Gastroesophageal sphincter (tissue), 4 donors: ENCODE results near the gene MAP1LC3A. TPM values are rescaled to one million over a fixed set of nuclear protein-coding genes. Genes with fewer than 3 reads are reported as not detected.
"Not testable (repeated sequence)": the region's sequence is repeated elsewhere in the genome, so short reads cannot be mapped to it uniquely, and the experiment has no call there.

ENCODE experiments used
- ATAC-seq: fragments of 150-250 bp; one replicate; pipeline ENCODE4 v1.9.1; 2016; ENCODE audit warnings: mild to moderate bottlenecking, moderate library complexity
- H3K27ac ChIP-seq, 4 donors: fragments of 200-600 bp; sonication (generic) in 3 of 4; 1 replicate in 3 of 4; 2 replicates in 1 of 4; pipeline ENCODE4 v1.5.1; 2016 to 2019
- H3K27me3 ChIP-seq: fragments of 200-600 bp; sonication (generic); one replicate; pipeline ENCODE4 v1.5.1; 2019
- H3K36me3 ChIP-seq, 2 donors: fragments of 200-600 bp; sonication (generic); one replicate each; pipeline ENCODE4 v1.5.1; 2019; ENCODE audit warnings: control low read depth in 1 of 2
- H3K4me1 ChIP-seq, 3 donors: fragments of 200-600 bp; sonication (generic); 1 replicate in 2 of 3; 2 replicates in 1 of 3; pipeline ENCODE4 v1.5.1; 2016 to 2019; ENCODE audit warnings: control low read depth in 2 of 3
- H3K4me3 ChIP-seq, 2 donors: fragments of 200-600 bp; sonication (generic); one replicate each; pipeline ENCODE4 v1.5.1; 2019; ENCODE audit warnings: mild to moderate bottlenecking in 1 of 2, moderate library complexity in 1 of 2
- H3K9me3 ChIP-seq, 3 donors: fragments of 200-600 bp; sonication (generic); one replicate each; pipeline ENCODE4 v1.5.1; 2017 to 2019; ENCODE audit warnings: control low read depth in 2 of 3
- CTCF ChIP-seq, 4 experiments: fragments of 200-600 bp in 2 of 4; fragments of 450-650 bp in 2 of 4; sonication (generic) in 1 of 4; IDR thresholded peaks; one replicate each; pipeline ENCODE4 v1.5.1; 2017 to 2019; ENCODE audit warnings: antibody characterized with exemption in 4 of 4, mild to moderate bottlenecking in 2 of 4, moderate library complexity in 2 of 4
- EP300 ChIP-seq: sonication (generic); formaldehyde crosslinking; IDR thresholded peaks from one replicate; pipeline ENCODE4 v1.6.1; 2017; ENCODE audit warnings: antibody characterized with exemption, mild to moderate bottlenecking
- POLR2A ChIP-seq, 2 donors: fragments of 450-650 bp; IDR thresholded peaks; one replicate each; pipeline ENCODE4 v1.6.1; 2017; ENCODE audit warnings: antibody characterized with exemption in 2 of 2, mild to moderate bottlenecking in 2 of 2, moderate library complexity in 1 of 2
- POLR2AphosphoS5 ChIP-seq: sonication (generic); formaldehyde crosslinking; IDR thresholded peaks from one replicate; pipeline ENCODE4 v1.6.1; 2017; ENCODE audit warnings: antibody characterized with exemption
- WGBS, 2 donors: methylation state at CpG; one replicate each; pipeline ENCODE4 v1.1.5; 2018; ENCODE audit warnings: low coverage in 1 of 2; 5-methylcytosine and 5-hydroxymethylcytosine counted together
- total RNA-seq, 4 donors: library from RNA; depleted of rRNA; stranded (reverse); fragments of >200 nt; gene quantifications; one replicate each; pipeline ENCODE4 v1.1.0, GENCODE V29; 2016

The MAP1LC3A gene
- 100 to 1,000 TPM in 3 of 4 donors, 10 to 100 TPM in 1; 96.0 to 134 (median 115) TPM for total RNA-seq

GRCh38 chr20:34558320-34559218, at the start of gene MAP1LC3A:
MAP1LC3A (plus strand) TSS chr20:34558718; CDS start chr20:34558869, 151 bp downstream.
- 0% methylated on average over 16 of the region's 103 CpGs; no CpG with 5 or more reads in 1 of the 2 donors for WGBS, 2 donors
- ATAC-seq: peak; percentile 97
- no peaks in the 10 kb centered on the region for H3K36me3 ChIP-seq

GRCh38 chr20:34510575-34510974, 47.9 kb upstream of the MAP1LC3A start:
- Histone ChIP-seq H3K27me3 (no peaks in the 10 kb centered on the region), H3K4me3 (no peak overlapping the region), H3K9me3 (no peaks in the 10 kb centered on the region), H3K4me1 (peaks cover 0 to 24% (median 8%) of the 10 kb centered on the region in 3 donors), H3K27ac (no peak overlapping the region), H3K36me3 (peaks cover 0 to 52% of the 10 kb centered on the region in 2 donors)
- TF ChIP-seq CTCF (IDR thresholded peaks at IDR 0.05) (no peak), POLR2A (IDR thresholded peaks at IDR 0.05) (no peak), POLR2AphosphoS5 (no peak), EP300 (no peak)
- WGBS, 2 donors: 89% methylated on average over 1 of the region's 1 CpG; no CpG with 5 or more reads in 1 of the 2 donors
- ATAC-seq: no peak

More at GRCh38 chr20:34558320-34559218, at the start of gene MAP1LC3A:
- Histone ChIP-seq H3K27me3 (no peaks in the 10 kb centered on the region), H3K9me3 (no peaks in the 10 kb centered on the region), H3K27ac (peak within 1 kb of the TSS; percentile 96 to 100 (median 99)), H3K4me1 (peaks cover 0 to 35% (median 0%) of the 10 kb centered on the region in 3 donors), H3K4me3 (peak within 1 kb of the TSS; percentile 82 to 97)
- TF ChIP-seq POLR2AphosphoS5: peak; percentile 75
- TF ChIP-seq CTCF (IDR thresholded peaks at IDR 0.05): peak in 1 of 4 experiments; percentile 6
- no peak for TF ChIP-seq EP300
- peak; percentile 78 to 84 for TF ChIP-seq POLR2A (IDR thresholded peaks at IDR 0.05)

GRCh38 chr20:34511891-34512265, 46.6 kb upstream of the MAP1LC3A start:
- no peaks in the 10 kb centered on the region for H3K27me3 ChIP-seq
- no peak for TF ChIP-seq POLR2AphosphoS5
- TF ChIP-seq POLR2A (IDR thresholded peaks at IDR 0.05): no peak
- no peaks in the 10 kb centered on the region for H3K9me3 ChIP-seq
- WGBS, 2 donors: 89% methylated on average over 3 of the region's 3 CpGs; no CpG with 5 or more reads in 1 of the 2 donors
- peaks cover 0 to 25% (median 8%) of the 10 kb centered on the region in 3 donors for H3K4me1 ChIP-seq
- H3K27ac ChIP-seq: no peak overlapping the region
- H3K4me3 ChIP-seq: no peak overlapping the region
- peaks cover 0 to 39% of the 10 kb centered on the region in 2 donors for H3K36me3 ChIP-seq
- ATAC-seq: no peak

- Histone ChIP-seq H3K27ac (peak overlapping the region in 2 of 4 donors; percentile 8 to 19), H3K36me3 (peaks cover 0 to 39% of the 10 kb centered on the region in 2 donors), H3K9me3 (no peaks in the 10 kb centered on the region), H3K4me1 (peaks cover 0 to 31% (median 8%) of the 10 kb centered on the region in 3 donors), H3K27me3 (no peaks in the 10 kb centered on the region), H3K4me3 (no peak overlapping the region)
- TF ChIP-seq EP300: no peak
- no peak for TF ChIP-seq CTCF (IDR thresholded peaks at IDR 0.05)
- no peak for TF ChIP-seq POLR2A (IDR thresholded peaks at IDR 0.05)
- no peak for TF ChIP-seq POLR2AphosphoS5
- no peak for ATAC-seq
- WGBS, 2 donors: 84 to 100% methylated on average over 1 to 4 of the region's 4 CpGs
These were observed 46.1 kb upstream of the MAP1LC3A start for GRCh38 chr20:34512266-34512954.

GRCh38 chr20:34512955-34513419, 45.5 kb upstream of the MAP1LC3A start:
- H3K9me3 ChIP-seq: no peaks in the 10 kb centered on the region
- no peak overlapping the region for H3K4me3 ChIP-seq
- H3K36me3 ChIP-seq: peaks cover 0 to 33% of the 10 kb centered on the region in 2 donors
- H3K27ac ChIP-seq: peak overlapping the region in 2 of 4 donors; percentile 8 to 19
- TF ChIP-seq CTCF (IDR thresholded peaks at IDR 0.05): no peak
- TF ChIP-seq POLR2AphosphoS5: no peak
- no peak for TF ChIP-seq EP300
- no peak for TF ChIP-seq POLR2A (IDR thresholded peaks at IDR 0.05)
- H3K27me3 ChIP-seq: no peaks in the 10 kb centered on the region
- no peak for ATAC-seq
- H3K4me1 ChIP-seq: peaks cover 0 to 36% (median 13%) of the 10 kb centered on the region in 3 donors

- Histone ChIP-seq H3K4me1 (peaks cover 0 to 47% (median 15%) of the 10 kb centered on the region in 3 donors), H3K36me3 (peaks cover 0 to 25% of the 10 kb centered on the region in 2 donors)
- 89 to 96% methylated on average over 12 to 16 of the region's 17 CpGs for WGBS, 2 donors
- H3K27ac ChIP-seq, H3K4me3 ChIP-seq, H3K9me3 ChIP-seq, H3K27me3 ChIP-seq, ATAC-seq: not testable (repeated sequence)
These were observed 44.5 kb upstream of the MAP1LC3A start for GRCh38 chr20:34514034-34514433.
